GM12864 (cell line): Measurements from ENCODE around the gene TSSC4.

ENCODE experiments used
- DNase-seq: peaks from one replicate; pipeline ENCODE4 v3.0.0-alpha.2; 2011; ENCODE audit warnings: low read depth
- H3K4me3 ChIP-seq: 2 replicates; pipeline ENCODE4 v1.5.1; 2011; ENCODE audit warnings: mild to moderate bottlenecking, low read depth, low read length, control low read depth
- CTCF ChIP-seq: IDR thresholded peaks from 2 replicates; pipeline ENCODE4 v1.5.1; 2011; ENCODE audit warnings: low read depth, mild to moderate bottlenecking, moderate library complexity, low read length, control low read depth, inconsistent platforms; ENCODE audit errors: missing control alignments

The TSSC4 gene

GRCh38 chr11:2402890-2403645, 2.5 kb downstream of the TSSC4 start:
- TF ChIP-seq CTCF, result no peak
- no peak overlapping the region for H3K4me3 ChIP-seq

GRCh38 chr11:2404735-2405196, 4.2 kb downstream of the TSSC4 start:
- no peak for TF ChIP-seq CTCF
- no peak for DNase-seq
- no peak overlapping the region for H3K4me3 ChIP-seq

More at GRCh38 chr11:2402890-2403645, 2.5 kb downstream of the TSSC4 start:
- DNase-seq, result no peak

- no peak overlapping the region for H3K4me3 ChIP-seq
- TF ChIP-seq CTCF, result no peak
- no peak for DNase-seq
Measured at GRCh38 chr11:2406451-2406850, 5.9 kb downstream of the TSSC4 start.

GRCh38 chr11:2406878-2407410, 6.4 kb downstream of the TSSC4 start:
- no peak overlapping the region for H3K4me3 ChIP-seq
- no peak for TF ChIP-seq CTCF
- no peak for DNase-seq

GRCh38 chr11:2408671-2409070, 8.1 kb downstream of the TSSC4 start:
- DNase-seq, result no peak
- no peak for TF ChIP-seq CTCF
- no peak overlapping the region for H3K4me3 ChIP-seq

- H3K4me3 ChIP-seq, result no peak overlapping the region
- no peak for DNase-seq
- no peak for TF ChIP-seq CTCF
Measured at GRCh38 chr11:2409126-2409525, 8.6 kb downstream of the TSSC4 start.
